HL-60 (cell line): ENCODE results near the gene ANO9.

Source experiments
- POLR2AphosphoS5 ChIP-seq: IDR thresholded peaks from 2 replicates; pipeline ENCODE4 v1.6.1; 2012; ENCODE audit warnings: low read depth
- TF ChIP-seq, protein P1 (sequence below): IDR thresholded peaks from one replicate; pipeline ENCODE4 v1.5.1; 2011; ENCODE audit warnings: low read length, control low read depth, inconsistent platforms; ENCODE audit not compliant: insufficient read depth
- TF ChIP-seq, protein P2 (sequence below): IDR thresholded peaks from 2 replicates; pipeline ENCODE4 v1.6.1; 2012; ENCODE audit warnings: low read depth; ENCODE audit not compliant: insufficient replicate concordance

DNA sequence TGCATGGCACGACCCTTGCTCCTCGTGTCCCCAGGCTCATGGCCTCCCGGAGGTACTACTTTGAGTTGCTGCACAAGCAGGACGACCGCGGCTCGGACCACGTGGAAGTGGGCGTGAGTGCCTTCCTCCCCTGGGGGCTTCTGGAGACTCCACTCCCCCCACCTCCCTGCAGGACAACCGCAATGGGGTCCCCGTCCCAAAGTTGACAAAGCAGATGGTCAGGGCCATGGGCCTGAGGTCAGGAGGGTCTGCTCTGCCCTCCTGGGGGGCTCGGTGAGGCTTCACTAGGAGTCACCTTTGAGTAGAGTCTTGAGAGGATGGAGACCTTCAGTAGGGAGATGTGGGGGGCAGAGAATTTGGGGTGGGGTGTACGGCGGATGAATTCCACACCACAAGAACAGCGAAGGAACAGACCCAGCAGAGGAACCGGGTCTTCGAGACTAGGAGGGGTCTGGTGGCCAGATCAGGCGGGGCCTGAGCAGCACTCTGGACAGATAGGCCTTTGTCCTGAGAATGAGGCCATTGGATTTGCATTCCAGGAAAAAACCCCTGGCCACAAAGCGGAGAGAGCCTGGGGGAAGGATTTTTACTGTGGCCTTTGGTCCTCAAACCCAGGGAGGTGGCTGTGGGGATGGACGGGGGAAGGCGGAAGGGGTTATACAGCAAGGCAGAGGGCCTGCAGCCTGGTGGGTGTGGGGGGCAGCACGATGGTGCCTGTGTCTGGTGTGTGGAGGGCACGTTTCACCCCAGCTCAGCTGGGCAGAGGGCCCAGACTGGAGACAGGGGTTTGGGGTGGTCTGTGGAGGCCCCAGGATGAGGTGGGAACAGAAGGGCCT, 67.9 kb downstream of the ANO9 start:
- TF ChIP-seq, protein P1, sequence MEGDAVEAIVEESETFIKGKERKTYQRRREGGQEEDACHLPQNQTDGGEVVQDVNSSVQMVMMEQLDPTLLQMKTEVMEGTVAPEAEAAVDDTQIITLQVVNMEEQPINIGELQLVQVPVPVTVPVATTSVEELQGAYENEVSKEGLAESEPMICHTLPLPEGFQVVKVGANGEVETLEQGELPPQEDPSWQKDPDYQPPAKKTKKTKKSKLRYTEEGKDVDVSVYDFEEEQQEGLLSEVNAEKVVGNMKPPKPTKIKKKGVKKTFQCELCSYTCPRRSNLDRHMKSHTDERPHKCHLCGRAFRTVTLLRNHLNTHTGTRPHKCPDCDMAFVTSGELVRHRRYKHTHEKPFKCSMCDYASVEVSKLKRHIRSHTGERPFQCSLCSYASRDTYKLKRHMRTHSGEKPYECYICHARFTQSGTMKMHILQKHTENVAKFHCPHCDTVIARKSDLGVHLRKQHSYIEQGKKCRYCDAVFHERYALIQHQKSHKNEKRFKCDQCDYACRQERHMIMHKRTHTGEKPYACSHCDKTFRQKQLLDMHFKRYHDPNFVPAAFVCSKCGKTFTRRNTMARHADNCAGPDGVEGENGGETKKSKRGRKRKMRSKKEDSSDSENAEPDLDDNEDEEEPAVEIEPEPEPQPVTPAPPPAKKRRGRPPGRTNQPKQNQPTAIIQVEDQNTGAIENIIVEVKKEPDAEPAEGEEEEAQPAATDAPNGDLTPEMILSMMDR, result no peak
- TF ChIP-seq POLR2AphosphoS5, result no peak
- TF ChIP-seq, protein P2, sequence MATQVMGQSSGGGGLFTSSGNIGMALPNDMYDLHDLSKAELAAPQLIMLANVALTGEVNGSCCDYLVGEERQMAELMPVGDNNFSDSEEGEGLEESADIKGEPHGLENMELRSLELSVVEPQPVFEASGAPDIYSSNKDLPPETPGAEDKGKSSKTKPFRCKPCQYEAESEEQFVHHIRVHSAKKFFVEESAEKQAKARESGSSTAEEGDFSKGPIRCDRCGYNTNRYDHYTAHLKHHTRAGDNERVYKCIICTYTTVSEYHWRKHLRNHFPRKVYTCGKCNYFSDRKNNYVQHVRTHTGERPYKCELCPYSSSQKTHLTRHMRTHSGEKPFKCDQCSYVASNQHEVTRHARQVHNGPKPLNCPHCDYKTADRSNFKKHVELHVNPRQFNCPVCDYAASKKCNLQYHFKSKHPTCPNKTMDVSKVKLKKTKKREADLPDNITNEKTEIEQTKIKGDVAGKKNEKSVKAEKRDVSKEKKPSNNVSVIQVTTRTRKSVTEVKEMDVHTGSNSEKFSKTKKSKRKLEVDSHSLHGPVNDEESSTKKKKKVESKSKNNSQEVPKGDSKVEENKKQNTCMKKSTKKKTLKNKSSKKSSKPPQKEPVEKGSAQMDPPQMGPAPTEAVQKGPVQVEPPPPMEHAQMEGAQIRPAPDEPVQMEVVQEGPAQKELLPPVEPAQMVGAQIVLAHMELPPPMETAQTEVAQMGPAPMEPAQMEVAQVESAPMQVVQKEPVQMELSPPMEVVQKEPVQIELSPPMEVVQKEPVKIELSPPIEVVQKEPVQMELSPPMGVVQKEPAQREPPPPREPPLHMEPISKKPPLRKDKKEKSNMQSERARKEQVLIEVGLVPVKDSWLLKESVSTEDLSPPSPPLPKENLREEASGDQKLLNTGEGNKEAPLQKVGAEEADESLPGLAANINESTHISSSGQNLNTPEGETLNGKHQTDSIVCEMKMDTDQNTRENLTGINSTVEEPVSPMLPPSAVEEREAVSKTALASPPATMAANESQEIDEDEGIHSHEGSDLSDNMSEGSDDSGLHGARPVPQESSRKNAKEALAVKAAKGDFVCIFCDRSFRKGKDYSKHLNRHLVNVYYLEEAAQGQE, result no peak
